ENCODE results near the gene FCHSD2. TPM values are rescaled to one million over a fixed set of nuclear protein-coding genes. Genes with fewer than 3 reads are reported as not detected.

Gene FCHSD2
- total RNA-seq, 1 experiment from 2014 or later = 7.1 TPM

GRCh38 chr11:73168925-73169579 lies 26.9 kb upstream of the FCHSD2 start:
- Histone ChIP-seq H3F3A (ENCODE audit: low read length, unreplicated experiment) (no peaks in the 10 kb centered on the region), H3K36me3 (ENCODE audit: low read depth, low read length) (no peaks in the 10 kb centered on the region), H4K20me1 (ENCODE audit: low read length) (no peaks in the 10 kb centered on the region), H3K9me3 (ENCODE audit: low read length) (no peaks in the 10 kb centered on the region), H3K27ac (ENCODE audit: low read length) (no peak overlapping the region), H3K27me3 (ENCODE audit: low read length) (no peaks in the 10 kb centered on the region), H3K4me1 (ENCODE audit: insufficient read depth, low read length) (peaks cover 8% of the 10 kb centered on the region), H3K79me2 (ENCODE audit: low read length) (no peaks in the 10 kb centered on the region), H3K4me3 (ENCODE audit: low read length) (no peak overlapping the region), H2AFZ (ENCODE audit: low read length) (no peak overlapping the region), H3K9ac (ENCODE audit: low read length) (no peak overlapping the region), H3K4me2 (ENCODE audit: low read length) (no peak overlapping the region), H3K9me2 (replicated peaks; ENCODE audit: low read length) (no peaks in the 10 kb centered on the region)
- BruUV-seq (replicated peaks) = no TSS peak
- ChIA-PET POLR2A (ENCODE audit: unreplicated experiment) (no interaction called here), CTCF (interaction anchor here (0.6 kb wide), 1 partner anchor 338 kb away, joined by 4 read pairs; no protein-coding TSS in a partner anchor)
- intact Hi-C loops (cut with micrococcal nuclease) = no loop called here
- ATAC-seq (no peak), DNase-seq (no peak)
- TF ChIP-seq EZH2 (IDR thresholded peaks at IDR 0.05; ENCODE audit: low read length, unreplicated experiment) (no peak), EZH2phosphoT487 (IDR thresholded peaks at IDR 0.05; ENCODE audit: borderline replicate concordance, low read length) (no peak), CTCF (conservative IDR thresholded peaks at IDR 0.05; ENCODE audit: low read depth, low read length) (no peak)

GRCh38 chr11:73167363-73167954 lies 25.3 kb upstream of the FCHSD2 start:
- POLR2A ChIA-PET (ENCODE audit: unreplicated experiment) = no interaction called here
- Histone ChIP-seq H3K4me1 (ENCODE audit: insufficient read depth, low read length) (peaks cover 8% of the 10 kb centered on the region), H3K36me3 (ENCODE audit: low read depth, low read length) (no peaks in the 10 kb centered on the region), H3K27ac (ENCODE audit: low read length) (no peak overlapping the region), H2AFZ (ENCODE audit: low read length) (no peak overlapping the region), H3K79me2 (ENCODE audit: low read length) (no peaks in the 10 kb centered on the region), H3K27me3 (ENCODE audit: low read length) (no peaks in the 10 kb centered on the region), H3K9ac (ENCODE audit: low read length) (no peak overlapping the region), H4K20me1 (ENCODE audit: low read length) (no peaks in the 10 kb centered on the region), H3K4me2 (ENCODE audit: low read length) (no peak overlapping the region), H3K9me3 (ENCODE audit: low read length) (no peaks in the 10 kb centered on the region), H3K9me2 (replicated peaks; ENCODE audit: low read length) (no peaks in the 10 kb centered on the region), H3F3A (ENCODE audit: low read length, unreplicated experiment) (no peaks in the 10 kb centered on the region), H3K4me3 (ENCODE audit: low read length) (no peak overlapping the region)
- intact Hi-C loops (cut with micrococcal nuclease) = no loop called here
- TF ChIP-seq EZH2phosphoT487 (IDR thresholded peaks at IDR 0.05; ENCODE audit: borderline replicate concordance, low read length) (no peak), CTCF (conservative IDR thresholded peaks at IDR 0.05; ENCODE audit: low read depth, low read length) (no peak), EZH2 (IDR thresholded peaks at IDR 0.05; ENCODE audit: low read length, unreplicated experiment) (no peak)
- CTCF ChIA-PET = no interaction called here
- no TSS peak for BruUV-seq (replicated peaks)
- ATAC-seq (no peak), DNase-seq (no peak)
